NCI-H2196 treated with DMSO at 0.1 percent for 48 hours (cell line): ENCODE results near the gene NRTN.
"Not testable (repeated sequence)": the region's sequence is repeated elsewhere in the genome, so short reads cannot be mapped to it uniquely, and the experiment has no call there.

ENCODE experiments used
- DNase-seq: peaks from one replicate; lab custom pipeline; 2025; ENCODE audit not compliant: unreplicated experiment; lab: John Stamatoyannopoulos, UW

The NRTN gene

GRCh38 chr19:5864725-5865486 lies 60.0 kb downstream of the NRTN start:
- DNase-seq = no peak

- no peak for DNase-seq
Measured at GRCh38 chr19:5865772-5866171, 60.9 kb downstream of the NRTN start.

GRCh38 chr19:5867201-5868136 lies 62.6 kb downstream of the NRTN start:
- DNase-seq = no peak

GRCh38 chr19:5870986-5871394 lies 66.1 kb downstream of the NRTN start:
- DNase-seq = no peak

GRCh38 chr19:5873617-5874199 lies 68.8 kb downstream of the NRTN start:
- no peak for DNase-seq

- DNase-seq = not testable (repeated sequence)
Measured at GRCh38 chr19:5874496-5874895, 69.6 kb downstream of the NRTN start.

- no peak for DNase-seq
Measured at GRCh38 chr19:5877427-5877826, 72.6 kb downstream of the NRTN start.

- DNase-seq = no peak
Measured at GRCh38 chr19:5877882-5878281, 73.0 kb downstream of the NRTN start.
